Naive thymus-derived CD4-positive, alpha-beta T cell (primary cell): ENCODE measurements around the gene TBC1D5. TPM values are rescaled to one million over a fixed set of nuclear protein-coding genes. Genes with fewer than 3 reads are reported as not detected.

Experiments
- ATAC-seq: fragments of 150-1000 bp; cut with Tn5 transposase; 2 replicates; pipeline ENCODE4 v1.10.0; 2021; ENCODE audit warnings: mild to moderate bottlenecking, moderate library complexity
- CTCF ChIA-PET: fragments of 350-600 bp; sonication (Branson Sonifier 250); formaldehyde crosslinking; loops from one replicate; lab custom pipeline; 2021; ENCODE audit warnings: antibody characterized with exemption; lab: Charles Lee
- POLR2A ChIA-PET: fragments of 350-600 bp; sonication (Branson Sonifier 250); formaldehyde crosslinking; loops from one replicate; lab custom pipeline; 2021; ENCODE audit warnings: antibody characterized with exemption, inconsistent platforms; lab: Charles Lee
- DNase-seq, 9 donors: peaks; one replicate each; pipeline versions ENCODE4 v3.0.0 to v3.0.0-alpha.2; 2020 to 2022; ENCODE audit warnings: mixed read lengths in 1 of 9
- H3K27ac ChIP-seq: one replicate; pipeline ENCODE4 v1.7.0; 2013; ENCODE audit warnings: mild to moderate bottlenecking, low read depth, low read length, moderate library complexity
- H3K27me3 ChIP-seq, 2 donors: one replicate each; pipeline ENCODE4 v1.7.0; 2013; ENCODE audit warnings: low read length in 2 of 2, mild to moderate bottlenecking in 2 of 2, moderate library complexity in 2 of 2; ENCODE audit not compliant: control insufficient read depth in 2 of 2, insufficient read depth in 2 of 2
- H3K36me3 ChIP-seq, 3 experiments: 1 replicate in 2 of 3; 2 replicates in 1 of 3; pipeline ENCODE4 v1.7.0; 2013; ENCODE audit warnings: low read length in 3 of 3, mild to moderate bottlenecking in 3 of 3, moderate library complexity in 1 of 3; ENCODE audit not compliant: insufficient read depth in 3 of 3, control insufficient read depth in 2 of 3
- H3K4me1 ChIP-seq, 2 donors: one replicate each; pipeline ENCODE4 v1.7.0; 2013; ENCODE audit warnings: low read length in 2 of 2, mild to moderate bottlenecking in 2 of 2, moderate library complexity in 1 of 2; ENCODE audit not compliant: control insufficient read depth in 2 of 2, insufficient read depth in 2 of 2
- H3K4me3 ChIP-seq: 2 replicates; pipeline ENCODE4 v1.7.0; 2013; ENCODE audit warnings: mild to moderate bottlenecking, low read length
- H3K9me3 ChIP-seq, 3 experiments: 1 replicate in 2 of 3; 2 replicates in 1 of 3; pipeline ENCODE4 v1.7.0; 2013; ENCODE audit warnings: low read length in 3 of 3; ENCODE audit not compliant: control insufficient read depth in 2 of 3
- H3K27ac Mint-ChIP-seq, 9 donors: one replicate each; pipeline ENCODE4 v1.8.0; 2020 to 2022; ENCODE audit warnings: mixed read lengths in 9 of 9, mild to moderate bottlenecking in 8 of 9, moderate library complexity in 5 of 9, inconsistent platforms in 2 of 9
- H3K27me3 Mint-ChIP-seq, 5 donors: one replicate each; pipeline ENCODE4 v1.8.0; 2021 to 2022; ENCODE audit warnings: mixed read lengths in 5 of 5, mild to moderate bottlenecking in 1 of 5
- H3K36me3 Mint-ChIP-seq, 5 donors: one replicate each; pipeline ENCODE4 v1.8.0; 2020 to 2022; ENCODE audit warnings: mixed read lengths in 5 of 5, mild to moderate bottlenecking in 3 of 5, inconsistent platforms in 1 of 5
- H3K4me1 Mint-ChIP-seq, 7 donors: one replicate each; pipeline ENCODE4 v1.8.0; 2020 to 2022; ENCODE audit warnings: mixed read lengths in 7 of 7, mild to moderate bottlenecking in 3 of 7, inconsistent platforms in 1 of 7
- H3K4me3 Mint-ChIP-seq, 10 donors: one replicate each; pipeline ENCODE4 v1.8.0; 2020 to 2022; ENCODE audit warnings: mild to moderate bottlenecking in 10 of 10, mixed read lengths in 10 of 10, moderate library complexity in 6 of 10, inconsistent platforms in 2 of 10
- H3K9me3 Mint-ChIP-seq, 11 donors: one replicate each; pipeline ENCODE4 v1.8.0; 2020 to 2022; ENCODE audit warnings: mixed read lengths in 11 of 11, mild to moderate bottlenecking in 4 of 11, inconsistent platforms in 1 of 11, moderate library complexity in 1 of 11
- intact Hi-C, 2 donors: fragments of 100-400 bp; cut with micrococcal nuclease; formaldehyde crosslinking; loops; one replicate each; pipeline ENCODE4 v1.15.1; 2023
- polyA plus RNA-seq, 2 donors: library from polyadenylated mRNA; unstranded; fragments of 300-500 nt; fragmentation: Illumina TruSeq; gene quantifications; one replicate each; pipeline ENCODE4 v1.2.3, GENCODE V29; 2021
- total RNA-seq, 6 experiments: library from RNA in 5 of 6; stranded (reverse) in 5 of 6; gene quantifications; 1 replicate in 5 of 6; 2 replicates in 1 of 6; pipeline ENCODE4 v1.2.3 and lab custom pipeline; 2021 to 2026

TBC1D5 gene
- total and polyA plus RNA-seq, 7 experiments from 2014 or later = 30.5 to 54.0 (median 37.4) TPM

GRCh38 chr3:17632401-17633100 is 109.9 kb downstream of the TBC1D5 start:
- Mint-ChIP-seq H3K27ac (no peak overlapping the region), H3K27me3 (no peaks in the 10 kb centered on the region), H3K36me3 (peaks cover 0 to 13% (median 10%) of the 10 kb centered on the region in 5 donors), H3K9me3 (peaks cover 0 to 5% (median 0%) of the 10 kb centered on the region in 11 donors), H3K4me3 (no peak overlapping the region), H3K4me1 (peaks cover 11 to 29% (median 20%) of the 10 kb centered on the region in 7 donors)
- ChIA-PET CTCF (no interaction called here), POLR2A (no interaction called here)
- Histone ChIP-seq H3K27me3 (no peaks in the 10 kb centered on the region), H3K4me3 (no peak overlapping the region), H3K4me1 (no peaks in the 10 kb centered on the region), H3K9me3 (no peaks in the 10 kb centered on the region), H3K36me3 (no peaks in the 10 kb centered on the region), H3K27ac (no peak overlapping the region)
- ATAC-seq (peak; percentile 59), DNase-seq (no peak)
- intact Hi-C loops = no loop called here

- no peak for ATAC-seq
- POLR2A ChIA-PET = no interaction called here
- Histone ChIP-seq H3K9me3 (no peaks in the 10 kb centered on the region), H3K36me3 (no peaks in the 10 kb centered on the region), H3K27me3 (no peaks in the 10 kb centered on the region), H3K4me3 (no peak overlapping the region), H3K27ac (no peak overlapping the region), H3K4me1 (no peaks in the 10 kb centered on the region)
- Mint-ChIP-seq H3K27ac (no peak overlapping the region), H3K4me1 (peaks cover 16 to 38% (median 25%) of the 10 kb centered on the region in 7 donors), H3K27me3 (no peaks in the 10 kb centered on the region), H3K4me3 (no peak overlapping the region), H3K9me3 (peaks cover 0 to 5% (median 0%) of the 10 kb centered on the region in 11 donors), H3K36me3 (peaks cover 0 to 16% (median 11%) of the 10 kb centered on the region in 5 donors)
- intact Hi-C loops = no loop called here
- DNase-seq = no peak
- CTCF ChIA-PET = no interaction called here
Observed at GRCh38 chr3:17631609-17632008, 110.8 kb downstream of the TBC1D5 start.

DNA sequence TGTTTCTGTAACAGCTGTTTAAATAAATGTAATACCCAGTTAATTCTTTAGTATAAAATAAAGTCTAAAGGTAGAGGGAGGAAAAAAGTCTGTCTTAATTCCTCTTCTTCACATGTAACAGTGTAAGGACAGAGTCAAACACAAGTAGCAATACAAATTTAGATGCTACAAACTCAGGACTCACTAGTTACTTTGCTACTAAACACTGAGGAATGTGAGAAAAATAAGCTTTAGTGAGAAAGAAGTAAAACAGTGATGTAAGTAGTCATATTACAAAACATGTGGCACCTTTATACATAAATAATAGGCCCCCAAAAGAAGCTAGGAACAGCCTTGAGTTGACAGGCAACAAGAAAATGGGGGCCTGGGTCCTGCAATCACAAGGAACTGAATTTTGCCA is 113.0 kb downstream of the TBC1D5 start:
- Mint-ChIP-seq H3K4me3 (no peak overlapping the region), H3K27me3 (no peaks in the 10 kb centered on the region), H3K36me3 (peaks cover 4 to 14% (median 8%) of the 10 kb centered on the region in 5 donors), H3K27ac (no peak overlapping the region), H3K4me1 (peaks cover 22 to 43% (median 30%) of the 10 kb centered on the region in 7 donors), H3K9me3 (peaks cover 0 to 8% (median 0%) of the 10 kb centered on the region in 11 donors)
- ATAC-seq (no peak), DNase-seq (no peak)
- ChIA-PET CTCF (no interaction called here), POLR2A (no interaction called here)
- no peak overlapping the region for H3K4me3 ChIP-seq
- intact Hi-C loops = no loop called here
- no peaks in the 10 kb centered on the region for H3K27me3 ChIP-seq
- no peak overlapping the region for H3K27ac ChIP-seq
- no peaks in the 10 kb centered on the region for H3K9me3 ChIP-seq
- no peaks in the 10 kb centered on the region for H3K4me1 ChIP-seq
- H3K36me3 ChIP-seq = no peaks in the 10 kb centered on the region

GRCh38 chr3:17626395-17626794 is 116.0 kb downstream of the TBC1D5 start:
- Mint-ChIP-seq H3K4me3 (peak overlapping the region in 1 of 10 donors; percentile 7), H3K27me3 (no peaks in the 10 kb centered on the region), H3K36me3 (peaks cover 6 to 32% (median 22%) of the 10 kb centered on the region in 5 donors)

DNA sequence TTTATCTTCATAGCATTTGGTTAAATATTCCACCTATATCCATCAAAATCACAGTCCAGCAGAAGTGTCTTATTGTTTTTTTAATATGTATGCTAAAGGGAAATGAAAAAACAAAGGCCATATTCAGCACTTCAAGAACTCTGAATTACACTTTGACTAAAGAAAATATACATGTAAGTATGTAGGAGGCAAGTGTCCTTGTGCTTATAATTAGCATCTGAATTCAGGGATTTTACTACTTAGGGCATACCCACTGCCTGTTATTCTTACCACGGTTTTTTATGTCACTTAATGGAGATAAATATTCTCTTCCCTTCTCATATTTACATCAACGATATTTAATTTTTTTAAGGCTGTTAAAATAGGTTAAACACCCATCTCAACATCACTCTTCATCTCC is 117.3 kb downstream of the TBC1D5 start:
- no peak for ATAC-seq
- no peak for DNase-seq
- ChIA-PET CTCF (no interaction called here), POLR2A (no interaction called here)
- no peaks in the 10 kb centered on the region for H3K27me3 Mint-ChIP-seq
- peaks cover 11 to 19% (median 14%) of the 10 kb centered on the region in 7 donors for H3K4me1 Mint-ChIP-seq
- H3K9me3 ChIP-seq = no peaks in the 10 kb centered on the region
- peaks cover 8 to 43% (median 34%) of the 10 kb centered on the region in 5 donors for H3K36me3 Mint-ChIP-seq
- intact Hi-C loops = no loop called here
- H3K27me3 ChIP-seq = no peaks in the 10 kb centered on the region
- H3K4me1 ChIP-seq = no peaks in the 10 kb centered on the region
- no peaks in the 10 kb centered on the region for H3K36me3 ChIP-seq
- H3K9me3 Mint-ChIP-seq = peaks cover 0 to 4% (median 0%) of the 10 kb centered on the region in 11 donors
- H3K4me3 Mint-ChIP-seq = no peak overlapping the region
- no peak overlapping the region for H3K4me3 ChIP-seq
- no peak overlapping the region for H3K27ac ChIP-seq
- no peak overlapping the region for H3K27ac Mint-ChIP-seq

More at GRCh38 chr3:17626395-17626794, 116.0 kb downstream of the TBC1D5 start:
- CTCF ChIA-PET = no interaction called here
- H3K36me3 ChIP-seq = no peaks in the 10 kb centered on the region
- no peak for ATAC-seq
- no peak for DNase-seq
- H3K27ac Mint-ChIP-seq = peak overlapping the region in 1 of 9 donors; percentile 10
- POLR2A ChIA-PET = no interaction called here
- H3K4me3 ChIP-seq = no peak overlapping the region
- no peaks in the 10 kb centered on the region for H3K9me3 ChIP-seq
- intact Hi-C loops = no loop called here
- H3K4me1 Mint-ChIP-seq = peaks cover 14 to 26% (median 17%) of the 10 kb centered on the region in 7 donors
- no peaks in the 10 kb centered on the region for H3K4me1 ChIP-seq
- H3K9me3 Mint-ChIP-seq = peaks cover 0 to 4% (median 0%) of the 10 kb centered on the region in 11 donors
- no peaks in the 10 kb centered on the region for H3K27me3 ChIP-seq
- H3K27ac ChIP-seq = no peak overlapping the region

GRCh38 chr3:17623464-17623863 is 119.0 kb downstream of the TBC1D5 start:
- H3K27me3 ChIP-seq = no peaks in the 10 kb centered on the region
- no peak overlapping the region for H3K4me3 ChIP-seq
- ATAC-seq = no peak
- CTCF ChIA-PET = no interaction called here
- no peaks in the 10 kb centered on the region for H3K4me1 ChIP-seq
- DNase-seq = no peak
- POLR2A ChIA-PET = interaction anchor here (0.7 kb wide), 1 partner anchor 13 kb away, joined by 3 read pairs; no protein-coding TSS in a partner anchor
- peaks cover 0 to 3% (median 1%) of the 10 kb centered on the region in 3 experiments for H3K36me3 ChIP-seq
- Mint-ChIP-seq H3K4me1 (peaks cover 8 to 19% (median 14%) of the 10 kb centered on the region in 7 donors), H3K27ac (no peak overlapping the region), H3K27me3 (no peaks in the 10 kb centered on the region), H3K9me3 (peaks cover 0 to 4% (median 0%) of the 10 kb centered on the region in 11 donors), H3K36me3 (peaks cover 10 to 54% (median 37%) of the 10 kb centered on the region in 5 donors), H3K4me3 (no peak overlapping the region)
- H3K9me3 ChIP-seq = no peaks in the 10 kb centered on the region
- intact Hi-C loops = no loop called here
- H3K27ac ChIP-seq = no peak overlapping the region
